IPS-18a (cell line): ENCODE measurements around the gene TTLL9.
"Not testable (repeated sequence)": the region's sequence is repeated elsewhere in the genome, so short reads cannot be mapped to it uniquely, and the experiment has no call there.

Source experiments
- H3K27ac ChIP-seq: one replicate; pipeline ENCODE4 v1.5.1; 2013; ENCODE audit warnings: low read length
- H3K27me3 ChIP-seq: one replicate; pipeline ENCODE4 v1.6.1; 2013; ENCODE audit warnings: mild to moderate bottlenecking, low read length; ENCODE audit not compliant: control insufficient read depth, insufficient read depth
- H3K36me3 ChIP-seq: one replicate; pipeline ENCODE4 v1.6.1; 2013; ENCODE audit warnings: low read depth, low read length; ENCODE audit not compliant: control insufficient read depth
- H3K4me1 ChIP-seq: one replicate; pipeline ENCODE4 v1.6.1; 2013; ENCODE audit warnings: low read depth, low read length; ENCODE audit not compliant: control insufficient read depth
- H3K4me3 ChIP-seq: one replicate; pipeline ENCODE4 v1.5.1; 2013; ENCODE audit warnings: low read length
- H3K9ac ChIP-seq: one replicate; pipeline ENCODE4 v1.6.1; 2013; ENCODE audit warnings: mild to moderate bottlenecking, low read length, moderate library complexity
- H3K9me3 ChIP-seq: one replicate; pipeline ENCODE4 v1.6.1; 2013; ENCODE audit warnings: low read depth, low read length; ENCODE audit not compliant: control insufficient read depth

The TTLL9 gene

DNA sequence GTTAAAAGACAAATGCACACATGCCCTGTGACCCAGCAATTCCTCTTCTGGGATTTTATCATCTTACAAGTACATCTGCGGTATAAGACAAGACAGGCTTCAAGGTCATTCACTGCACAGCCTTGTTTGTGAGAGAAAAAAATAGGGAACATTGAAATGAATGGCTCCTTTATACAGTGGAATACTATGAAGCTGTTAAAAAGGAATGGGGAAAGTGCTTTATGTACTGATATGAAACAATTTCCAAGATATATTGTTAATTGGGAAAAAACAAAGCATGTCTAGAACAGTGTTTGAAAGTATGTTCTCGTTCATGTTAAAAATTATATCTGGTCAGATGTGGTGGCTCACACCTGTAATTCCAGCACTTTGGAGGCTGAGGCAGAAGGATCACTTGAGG, 56.1 kb downstream of the TTLL9 start:
- Histone ChIP-seq H3K9me3 (no peaks in the 10 kb centered on the region), H3K9ac (no peak overlapping the region), H3K27ac (no peak overlapping the region), H3K36me3 (no peaks in the 10 kb centered on the region), H3K27me3 (no peaks in the 10 kb centered on the region), H3K4me3 (no peak overlapping the region), H3K4me1 (no peaks in the 10 kb centered on the region)

- Histone ChIP-seq H3K4me1 (no peaks in the 10 kb centered on the region), H3K27me3 (no peaks in the 10 kb centered on the region), H3K27ac (no peak overlapping the region), H3K4me3 (no peak overlapping the region), H3K9ac (no peak overlapping the region), H3K9me3 (no peaks in the 10 kb centered on the region), H3K36me3 (no peaks in the 10 kb centered on the region)
These were observed 57.3 kb downstream of the TTLL9 start for GRCh38 chr20:31927627-31928159.

DNA sequence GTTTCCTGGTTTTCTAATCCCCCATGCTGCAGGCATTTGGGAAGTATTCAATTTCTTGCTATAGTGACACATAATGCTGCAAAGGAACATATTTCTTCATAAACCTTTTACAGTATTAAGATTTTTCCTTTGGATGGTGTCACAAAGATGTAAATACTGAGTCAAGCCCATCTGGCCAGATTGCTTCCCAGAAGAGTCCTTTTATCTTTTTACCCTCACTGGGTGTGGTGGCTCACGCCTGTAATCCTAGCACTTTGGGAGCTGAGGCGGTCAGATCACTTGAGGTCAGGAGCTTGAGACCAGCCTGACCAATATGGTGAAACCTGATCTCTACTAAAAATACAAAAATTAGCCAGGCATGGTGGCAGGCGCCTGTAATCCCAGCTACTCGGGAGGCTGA, 59.2 kb downstream of the TTLL9 start:
- H3K9ac ChIP-seq, H3K27ac ChIP-seq, H3K36me3 ChIP-seq, H3K4me3 ChIP-seq, H3K4me1 ChIP-seq, H3K9me3 ChIP-seq, H3K27me3 ChIP-seq: not testable (repeated sequence)

GRCh38 chr20:31930779-31931178, 60.3 kb downstream of the TTLL9 start:
- Histone ChIP-seq H3K4me1 (peaks cover 7% of the 10 kb centered on the region), H3K27me3 (no peaks in the 10 kb centered on the region), H3K9me3 (no peaks in the 10 kb centered on the region), H3K27ac (no peak overlapping the region), H3K36me3 (no peaks in the 10 kb centered on the region), H3K4me3 (no peak overlapping the region), H3K9ac (no peak overlapping the region)

- Histone ChIP-seq H3K27me3 (no peaks in the 10 kb centered on the region), H3K4me3 (no peak overlapping the region), H3K9ac (no peak overlapping the region), H3K4me1 (peaks cover 12% of the 10 kb centered on the region), H3K27ac (no peak overlapping the region), H3K36me3 (no peaks in the 10 kb centered on the region), H3K9me3 (no peaks in the 10 kb centered on the region)
These were observed 63.3 kb downstream of the TTLL9 start for GRCh38 chr20:31933698-31934097.

DNA sequence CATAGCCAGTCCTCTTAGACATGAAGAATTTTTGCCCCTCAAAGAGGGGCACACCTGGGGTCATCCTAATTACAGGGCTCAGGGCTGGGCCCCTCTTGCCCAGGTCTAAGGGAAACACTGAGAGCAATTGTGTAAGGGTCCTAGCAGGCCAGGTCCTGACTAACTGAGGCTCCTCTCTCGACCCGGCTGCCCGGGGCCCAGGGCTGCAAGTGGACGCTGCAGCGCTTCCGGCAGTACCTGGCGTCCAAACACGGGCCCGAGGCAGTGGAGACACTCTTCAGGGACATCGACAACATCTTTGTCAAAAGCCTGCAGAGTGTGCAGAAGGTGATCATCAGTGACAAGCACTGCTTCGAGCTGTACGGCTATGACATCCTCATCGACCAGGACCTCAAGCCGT, 64.1 kb downstream of the TTLL9 start:
- H3K36me3 ChIP-seq = no peaks in the 10 kb centered on the region
- H3K27me3 ChIP-seq = no peaks in the 10 kb centered on the region
- peaks cover 12% of the 10 kb centered on the region for H3K4me1 ChIP-seq
- no peaks in the 10 kb centered on the region for H3K9me3 ChIP-seq
- no peak overlapping the region for H3K9ac ChIP-seq
- no peak overlapping the region for H3K4me3 ChIP-seq
- no peak overlapping the region for H3K27ac ChIP-seq

- peaks cover 12% of the 10 kb centered on the region for H3K4me1 ChIP-seq
- H3K27me3 ChIP-seq = no peaks in the 10 kb centered on the region
- no peak overlapping the region for H3K9ac ChIP-seq
- H3K36me3 ChIP-seq = no peaks in the 10 kb centered on the region
- H3K4me3 ChIP-seq = no peak overlapping the region
- H3K27ac ChIP-seq = no peak overlapping the region
- H3K9me3 ChIP-seq = no peaks in the 10 kb centered on the region
These were observed 64.7 kb downstream of the TTLL9 start for GRCh38 chr20:31934968-31935764.

- Histone ChIP-seq H3K9ac (no peak overlapping the region), H3K27ac (no peak overlapping the region), H3K4me1 (peaks cover 12% of the 10 kb centered on the region), H3K9me3 (no peaks in the 10 kb centered on the region), H3K4me3 (no peak overlapping the region), H3K27me3 (no peaks in the 10 kb centered on the region), H3K36me3 (no peaks in the 10 kb centered on the region)
These were observed 66.0 kb downstream of the TTLL9 start for GRCh38 chr20:31936420-31936819.

DNA sequence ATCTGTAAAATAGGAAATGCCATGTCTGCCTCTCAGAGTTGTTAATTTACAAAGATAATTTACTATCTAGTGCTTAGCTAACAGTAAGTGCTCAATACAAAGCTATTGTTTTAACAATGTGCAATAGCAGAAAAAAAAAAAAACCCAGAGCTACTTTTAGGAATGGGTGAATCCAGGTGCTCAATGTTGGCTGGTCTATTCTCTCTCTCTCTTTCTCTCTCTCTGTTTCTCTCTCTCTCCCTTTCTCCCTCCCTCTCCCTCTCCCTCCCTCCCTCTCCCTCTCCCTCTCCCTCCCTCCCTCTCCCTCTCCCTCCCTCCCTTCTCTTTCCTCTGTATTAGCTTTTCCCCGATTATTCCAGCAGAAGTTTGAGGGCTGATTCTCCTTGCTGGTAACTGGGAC, 67.4 kb downstream of the TTLL9 start:
- Histone ChIP-seq H3K36me3 (no peaks in the 10 kb centered on the region), H3K9me3 (no peaks in the 10 kb centered on the region), H3K27ac (no peak overlapping the region)

GRCh38 chr20:31939661-31940060, 69.2 kb downstream of the TTLL9 start:
- H3K4me3 ChIP-seq = no peak overlapping the region
- no peaks in the 10 kb centered on the region for H3K27me3 ChIP-seq
- no peak overlapping the region for H3K27ac ChIP-seq
- no peak overlapping the region for H3K9ac ChIP-seq
- H3K9me3 ChIP-seq = no peaks in the 10 kb centered on the region
- H3K36me3 ChIP-seq = peaks cover 4% of the 10 kb centered on the region
- H3K4me1 ChIP-seq = peaks cover 12% of the 10 kb centered on the region

More for the DNA sequence above, 67.4 kb downstream of the TTLL9 start:
- no peak overlapping the region for H3K4me3 ChIP-seq
- peaks cover 12% of the 10 kb centered on the region for H3K4me1 ChIP-seq
- H3K27me3 ChIP-seq = no peaks in the 10 kb centered on the region
- H3K9ac ChIP-seq = no peak overlapping the region

DNA sequence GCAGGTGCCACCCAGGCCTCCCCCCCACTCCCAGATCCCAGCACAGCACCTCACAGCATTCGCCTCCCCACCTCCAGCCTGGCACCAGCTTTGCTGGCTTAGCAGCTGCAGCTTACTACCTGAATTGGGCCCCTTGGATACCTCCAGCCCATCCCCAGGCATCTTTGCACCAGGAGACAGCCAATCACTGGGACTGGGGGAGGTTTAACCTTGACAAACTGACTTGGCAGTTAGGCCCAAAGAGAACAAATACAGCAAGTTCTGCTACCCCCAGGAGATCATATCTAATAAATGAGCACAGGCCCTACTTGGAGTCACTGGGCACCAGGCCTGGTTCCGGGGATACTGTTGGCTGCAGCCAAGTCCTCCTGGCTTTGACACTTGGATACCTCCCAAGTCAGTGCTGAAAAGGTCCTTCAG, 72.6 kb downstream of the TTLL9 start:
- H3K27me3 ChIP-seq = no peaks in the 10 kb centered on the region
- H3K27ac ChIP-seq = no peak overlapping the region
- H3K9ac ChIP-seq = no peak overlapping the region
- H3K4me1 ChIP-seq = no peaks in the 10 kb centered on the region
- no peak overlapping the region for H3K4me3 ChIP-seq
- H3K9me3 ChIP-seq = no peaks in the 10 kb centered on the region
- peaks cover 35% of the 10 kb centered on the region for H3K36me3 ChIP-seq

DNA sequence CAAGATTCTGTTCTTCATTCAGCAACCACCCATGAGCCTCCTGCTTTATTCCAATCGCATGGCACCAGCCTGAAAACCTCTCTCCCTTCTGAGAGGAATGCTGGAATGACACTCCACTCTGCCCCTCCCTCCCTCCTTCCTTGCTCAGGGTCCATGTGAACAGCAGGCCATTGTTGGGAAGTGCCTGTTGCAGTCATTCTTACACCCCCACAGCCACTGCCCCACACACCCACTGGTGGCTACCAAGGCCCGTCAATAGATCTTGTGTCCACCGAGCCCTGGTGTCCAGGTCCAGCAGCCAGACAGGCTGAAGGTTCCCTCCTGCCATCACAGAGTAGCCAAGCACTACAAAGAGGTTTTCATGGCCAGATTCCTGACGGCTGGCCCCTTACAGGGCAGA, 74.9 kb downstream of the TTLL9 start:
- H3K27ac ChIP-seq = no peak overlapping the region
- H3K36me3 ChIP-seq = peaks cover 51% of the 10 kb centered on the region
- no peak overlapping the region for H3K9ac ChIP-seq
- no peak overlapping the region for H3K4me3 ChIP-seq
- H3K4me1 ChIP-seq = no peaks in the 10 kb centered on the region
- no peaks in the 10 kb centered on the region for H3K27me3 ChIP-seq
- H3K9me3 ChIP-seq = no peaks in the 10 kb centered on the region
